GM10266 (cell line): ENCODE measurements around the gene PIK3CG.
A peak's percentile ranks its signal among the peaks of the same experiment; 100 is the strongest.

Experiments used
- DNase-seq: peaks from one replicate; pipeline ENCODE4 v3.0.0; 2012; ENCODE audit errors: extremely low spot score
- TF ChIP-seq, protein P1 (sequence below): IDR thresholded peaks from 2 replicates; pipeline ENCODE4 v1.5.1; 2012; ENCODE audit warnings: mild to moderate bottlenecking, low read depth; ENCODE audit not compliant: control insufficient read depth, insufficient read depth; ENCODE audit errors: missing control alignments

The PIK3CG gene

GRCh38 chr7:106874076-106874475 lies 9.0 kb downstream of the PIK3CG start:
- TF ChIP-seq, protein P1, sequence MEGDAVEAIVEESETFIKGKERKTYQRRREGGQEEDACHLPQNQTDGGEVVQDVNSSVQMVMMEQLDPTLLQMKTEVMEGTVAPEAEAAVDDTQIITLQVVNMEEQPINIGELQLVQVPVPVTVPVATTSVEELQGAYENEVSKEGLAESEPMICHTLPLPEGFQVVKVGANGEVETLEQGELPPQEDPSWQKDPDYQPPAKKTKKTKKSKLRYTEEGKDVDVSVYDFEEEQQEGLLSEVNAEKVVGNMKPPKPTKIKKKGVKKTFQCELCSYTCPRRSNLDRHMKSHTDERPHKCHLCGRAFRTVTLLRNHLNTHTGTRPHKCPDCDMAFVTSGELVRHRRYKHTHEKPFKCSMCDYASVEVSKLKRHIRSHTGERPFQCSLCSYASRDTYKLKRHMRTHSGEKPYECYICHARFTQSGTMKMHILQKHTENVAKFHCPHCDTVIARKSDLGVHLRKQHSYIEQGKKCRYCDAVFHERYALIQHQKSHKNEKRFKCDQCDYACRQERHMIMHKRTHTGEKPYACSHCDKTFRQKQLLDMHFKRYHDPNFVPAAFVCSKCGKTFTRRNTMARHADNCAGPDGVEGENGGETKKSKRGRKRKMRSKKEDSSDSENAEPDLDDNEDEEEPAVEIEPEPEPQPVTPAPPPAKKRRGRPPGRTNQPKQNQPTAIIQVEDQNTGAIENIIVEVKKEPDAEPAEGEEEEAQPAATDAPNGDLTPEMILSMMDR = no peak
- DNase-seq = no peak

DNA sequence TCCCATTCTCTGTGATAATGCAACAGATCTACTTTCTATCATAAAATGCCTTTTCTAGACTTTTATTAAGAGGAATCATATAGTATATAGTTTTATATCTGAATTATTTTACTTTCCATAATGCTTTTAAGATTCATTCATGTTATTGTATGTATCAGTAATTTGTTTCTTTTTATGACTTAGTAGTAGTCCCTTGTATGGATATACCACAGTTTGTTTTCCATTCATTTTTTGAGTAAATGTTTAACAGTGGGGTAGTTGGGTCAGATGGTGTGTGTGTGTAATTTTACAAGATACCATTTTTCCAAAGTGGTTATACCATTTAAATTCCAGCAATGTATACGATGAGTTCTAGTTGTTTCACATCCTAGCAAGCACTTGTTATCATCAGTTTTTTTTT lies 10.4 kb downstream of the PIK3CG start:
- TF ChIP-seq, protein P1 = no peak
- DNase-seq = no peak

- DNase-seq = no peak
- TF ChIP-seq, protein P1 = no peak
Measured at GRCh38 chr7:106878748-106879439, 13.8 kb downstream of the PIK3CG start.

DNA sequence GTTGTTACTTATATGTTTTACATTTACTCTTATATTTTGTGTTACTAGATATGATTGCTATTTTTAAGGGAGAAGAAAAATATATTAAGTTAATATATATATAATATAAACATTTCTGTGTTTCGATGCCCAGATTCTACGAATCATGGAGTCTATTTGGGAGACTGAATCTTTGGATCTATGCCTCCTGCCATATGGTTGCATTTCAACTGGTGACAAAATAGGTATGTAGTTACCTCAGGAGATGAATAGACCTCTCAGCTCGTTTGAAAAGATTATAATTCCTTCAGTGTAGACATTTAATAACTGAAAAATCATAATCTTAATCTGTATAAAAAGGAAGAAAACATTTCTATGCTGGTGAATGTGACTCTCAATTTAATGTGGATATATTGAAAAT lies 16.9 kb downstream of the PIK3CG start:
- TF ChIP-seq, protein P1 = no peak
- no peak for DNase-seq

DNA sequence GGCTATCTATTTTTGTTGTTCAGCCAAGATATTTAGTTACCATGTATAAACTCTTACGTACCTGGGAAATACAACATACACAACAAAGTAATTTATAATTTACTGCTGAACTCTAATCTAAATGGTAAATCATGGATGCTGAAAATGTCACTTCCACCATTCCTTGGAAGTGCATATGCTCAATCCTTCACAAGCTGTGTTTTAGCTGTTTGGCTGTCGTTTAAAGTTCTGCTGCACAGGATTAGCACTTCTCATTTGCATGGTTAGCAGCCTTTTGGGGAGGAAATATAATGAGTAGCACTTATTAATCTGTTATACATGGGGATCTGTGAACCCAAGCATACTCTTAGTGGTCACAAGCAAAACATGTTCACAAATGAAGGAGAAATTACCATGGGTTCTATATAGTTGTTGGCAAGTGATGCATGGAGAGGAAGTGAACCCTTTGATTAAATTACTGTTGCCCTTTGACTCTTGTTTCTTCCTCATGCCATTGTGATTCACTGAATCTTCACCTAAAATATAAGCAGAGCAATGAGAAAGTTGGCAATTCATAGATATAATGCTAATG lies 18.5 kb downstream of the PIK3CG start:
- TF ChIP-seq, protein P1 = no peak
- DNase-seq = no peak

DNA sequence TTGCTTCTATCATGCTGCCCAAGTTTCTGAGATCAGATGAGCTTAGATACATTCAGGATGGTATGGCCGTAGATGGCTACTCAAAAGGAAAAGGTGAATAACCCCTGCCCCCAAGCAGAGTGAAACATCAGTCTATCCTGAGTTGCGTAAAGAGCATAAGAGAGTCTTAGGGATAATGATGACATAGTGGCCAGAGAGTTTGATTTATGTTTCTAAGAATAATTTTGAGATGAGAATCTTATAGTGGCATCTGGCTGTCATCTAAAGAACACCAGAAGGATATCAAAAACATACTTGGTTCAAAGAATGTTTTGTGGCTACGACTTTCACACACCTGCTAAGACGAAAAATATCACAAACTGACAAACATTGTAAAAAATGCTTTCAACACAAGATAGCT lies 20.6 kb downstream of the PIK3CG start:
- TF ChIP-seq, protein P1 = no peak
- DNase-seq = no peak

DNA sequence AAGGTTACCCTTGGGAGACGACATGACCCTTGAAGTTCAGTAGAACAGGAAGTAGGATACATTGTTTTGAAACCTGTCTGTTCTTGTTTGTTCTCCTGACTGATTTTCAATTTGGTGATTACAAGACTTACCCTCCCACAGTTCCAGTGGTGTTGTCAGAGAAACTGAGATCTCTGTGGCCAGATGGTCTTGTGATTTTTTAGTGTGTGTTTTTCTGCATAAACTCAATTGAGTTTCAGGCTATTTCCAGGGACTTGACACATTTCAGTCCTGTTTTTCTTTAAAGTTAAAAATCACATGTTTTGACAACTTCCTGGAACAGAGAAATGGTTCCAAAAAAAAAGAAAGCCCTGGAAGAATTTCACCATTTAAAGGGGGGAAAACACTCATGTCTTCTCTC lies 22.3 kb downstream of the PIK3CG start:
- TF ChIP-seq, protein P1 = no peak
- DNase-seq = peak; percentile 46
